SK-N-MC (cell line): ENCODE measurements around the gene BCAS3.

Experiments
- DNase-seq: peaks from one replicate; pipeline ENCODE4 v3.0.0-alpha.2; 2011; ENCODE audit warnings: low read depth, low spot score
- H3K27ac ChIP-seq: fragments of 200-600 bp; sonication (generic); 2 replicates; pipeline ENCODE4 v1.5.1; 2016; ENCODE audit warnings: mixed run types
- H3K36me3 ChIP-seq: fragments of 200-600 bp; sonication (generic); 2 replicates; pipeline ENCODE4 v1.6.1; 2017; ENCODE audit warnings: antibody characterized with exemption, low read length, mixed read lengths; ENCODE audit not compliant: insufficient read depth
- H3K4me3 ChIP-seq: fragments of 200-600 bp; sonication (generic); 2 replicates; pipeline ENCODE4 v1.5.1; 2016
- H3K9ac ChIP-seq: fragments of 200-600 bp; sonication (generic); 2 replicates; pipeline ENCODE4 v1.8.0; 2017; ENCODE audit warnings: mixed run types, mixed read lengths; ENCODE audit not compliant: insufficient read length
- H3K9me3 ChIP-seq: fragments of 200-600 bp; sonication (generic); 2 replicates; pipeline ENCODE4 v1.6.1; 2017; ENCODE audit warnings: low read depth, mild to moderate bottlenecking, antibody characterized with exemption, low read length, moderate library complexity, mixed read lengths
- EZH2 ChIP-seq: fragments of 200-600 bp; sonication (generic); IDR thresholded peaks from one replicate; pipeline ENCODE4 v1.6.1; 2017; ENCODE audit warnings: antibody characterized with exemption
- FOXP2 ChIP-seq: optimal IDR thresholded peaks from 2 replicates; pipeline ENCODE3; 2011; ENCODE audit warnings: mild to moderate bottlenecking, moderate library complexity; ENCODE audit not compliant: insufficient read depth; ENCODE audit errors: extremely low read length, control extremely low read depth
- POLR2AphosphoS5 ChIP-seq: IDR thresholded peaks from 2 replicates; pipeline ENCODE4 v1.6.1; 2012; ENCODE audit warnings: mild to moderate bottlenecking, low read depth, low read length, borderline replicate concordance

Gene BCAS3

DNA sequence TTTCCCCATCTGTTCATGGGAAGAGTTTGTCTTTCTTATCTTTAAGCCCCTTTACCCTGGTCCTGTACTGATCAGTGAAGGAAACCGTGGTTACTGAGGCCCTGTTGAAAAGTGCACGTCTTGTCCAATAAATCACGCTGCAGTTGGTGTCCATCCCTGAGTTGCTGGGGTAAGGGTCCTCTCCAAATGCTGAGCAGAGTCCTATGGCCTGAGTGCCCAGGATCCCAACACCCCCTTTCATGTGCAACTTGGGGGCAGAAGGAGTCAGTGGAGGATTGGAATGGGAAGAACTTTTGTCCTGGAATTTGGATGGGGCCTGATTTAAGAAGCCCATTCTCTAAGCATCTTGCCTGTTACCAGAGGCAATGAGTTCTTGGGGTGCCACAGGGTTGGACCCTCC is 715.0 kb downstream of the BCAS3 start:
- H3K27ac ChIP-seq: no peak overlapping the region
- no peak for TF ChIP-seq POLR2AphosphoS5
- no peak for TF ChIP-seq FOXP2
- no peak for TF ChIP-seq EZH2

DNA sequence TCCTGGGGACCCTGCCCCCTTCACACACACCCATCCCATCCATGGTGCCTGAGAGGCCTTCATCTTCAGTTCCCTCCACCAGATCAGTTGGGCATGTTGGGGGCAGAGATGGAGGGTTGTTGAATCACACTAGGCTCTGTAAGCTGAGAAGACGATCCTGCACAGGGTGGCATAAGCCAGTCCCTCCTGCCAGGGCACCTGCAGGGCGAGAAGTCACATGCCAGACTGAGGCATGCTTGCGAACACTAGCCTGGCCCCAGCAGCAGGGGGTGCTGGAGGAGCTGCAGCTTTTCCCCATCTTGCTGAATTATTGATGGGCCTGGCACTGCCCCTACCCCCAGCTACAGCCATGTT is 715.9 kb downstream of the BCAS3 start:
- TF ChIP-seq FOXP2: no peak
- TF ChIP-seq EZH2: no peak
- TF ChIP-seq POLR2AphosphoS5: no peak
- Histone ChIP-seq H3K4me3 (no peak overlapping the region), H3K9ac (no peak overlapping the region), H3K36me3 (no peaks in the 10 kb centered on the region), H3K9me3 (no peaks in the 10 kb centered on the region), H3K27ac (no peak overlapping the region)
- DNase-seq: no peak

More for the DNA sequence above, 715.0 kb downstream of the BCAS3 start:
- no peak for DNase-seq
- Histone ChIP-seq H3K4me3 (no peak overlapping the region), H3K9me3 (no peaks in the 10 kb centered on the region), H3K36me3 (no peaks in the 10 kb centered on the region), H3K9ac (no peak overlapping the region)

DNA sequence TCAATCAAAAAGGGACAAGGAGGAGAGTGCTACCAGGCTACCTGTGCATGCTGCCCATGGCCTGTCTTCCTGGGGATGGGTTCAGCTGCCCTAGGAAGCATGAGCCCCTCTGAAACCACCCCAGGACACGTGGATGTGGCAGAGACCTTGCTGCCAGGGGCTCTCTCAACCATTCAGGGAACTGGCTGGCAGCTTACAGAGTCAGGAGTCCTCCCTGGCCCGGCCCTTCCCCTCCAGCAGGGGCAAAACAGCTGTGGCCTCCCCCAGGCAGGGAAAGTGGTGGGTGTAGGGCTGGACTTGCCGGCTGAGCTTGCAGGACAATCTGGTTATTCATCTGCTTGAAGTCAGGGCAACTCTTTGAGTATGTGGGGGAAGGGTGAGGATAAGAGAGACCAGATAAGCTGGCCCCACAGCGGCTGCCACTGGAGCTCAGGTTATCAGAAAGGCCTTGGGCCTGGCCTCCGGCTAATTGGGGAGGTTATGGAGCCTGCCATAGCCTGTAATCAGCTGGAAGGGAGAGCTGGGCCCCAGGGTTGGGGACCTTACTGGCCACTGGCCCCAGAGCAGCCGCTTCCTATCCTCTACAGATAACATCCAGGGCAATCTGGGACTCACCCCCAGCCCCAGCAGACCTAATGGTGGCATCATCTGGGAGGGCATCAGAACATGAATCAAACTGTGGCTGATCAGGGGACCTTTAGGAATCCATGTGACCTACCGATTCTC is 716.4 kb downstream of the BCAS3 start:
- H3K4me3 ChIP-seq: no peak overlapping the region
- H3K27ac ChIP-seq: no peak overlapping the region
- no peak overlapping the region for H3K9ac ChIP-seq
- no peak for DNase-seq
- H3K9me3 ChIP-seq: no peaks in the 10 kb centered on the region
- no peaks in the 10 kb centered on the region for H3K36me3 ChIP-seq
- no peak for TF ChIP-seq FOXP2

DNA sequence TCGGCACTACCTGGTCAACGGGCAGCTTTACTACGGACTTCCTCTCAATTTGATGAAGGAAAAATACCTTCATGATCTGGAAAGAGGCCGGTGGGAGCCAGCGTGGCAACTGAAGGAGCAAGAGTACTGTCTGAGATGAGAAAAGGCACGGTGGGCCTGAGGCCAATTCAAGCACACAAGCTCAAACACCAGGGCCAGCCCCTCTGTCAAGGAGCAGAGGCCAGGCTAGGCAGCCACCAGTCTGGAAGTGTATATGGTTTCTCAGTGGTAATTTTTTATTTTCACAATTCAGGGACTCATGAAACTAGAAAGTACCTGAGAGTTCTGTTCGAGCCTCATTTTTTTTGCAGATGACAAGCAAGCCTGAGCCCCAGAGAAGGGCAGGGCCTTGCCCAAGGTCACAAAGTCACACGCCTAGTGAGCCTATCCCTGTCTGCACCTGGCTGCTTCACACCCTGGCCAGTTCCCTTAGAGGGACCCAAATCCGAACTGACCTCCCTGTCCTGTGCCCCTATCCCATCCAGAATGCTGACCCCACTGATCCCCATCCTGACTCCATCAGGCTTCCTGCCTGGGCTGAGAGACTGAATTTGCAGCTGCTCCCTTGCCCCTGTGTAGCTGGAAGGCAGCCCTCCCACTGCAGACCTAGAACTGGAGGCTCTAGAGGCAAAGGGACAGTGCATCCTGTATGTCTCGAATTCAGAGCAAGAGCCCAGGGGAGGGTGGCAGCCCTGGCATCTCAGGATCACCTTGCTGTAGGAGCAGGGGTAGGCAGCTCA is 717.2 kb downstream of the BCAS3 start:
- no peak for DNase-seq
- no peak overlapping the region for H3K27ac ChIP-seq

DNA sequence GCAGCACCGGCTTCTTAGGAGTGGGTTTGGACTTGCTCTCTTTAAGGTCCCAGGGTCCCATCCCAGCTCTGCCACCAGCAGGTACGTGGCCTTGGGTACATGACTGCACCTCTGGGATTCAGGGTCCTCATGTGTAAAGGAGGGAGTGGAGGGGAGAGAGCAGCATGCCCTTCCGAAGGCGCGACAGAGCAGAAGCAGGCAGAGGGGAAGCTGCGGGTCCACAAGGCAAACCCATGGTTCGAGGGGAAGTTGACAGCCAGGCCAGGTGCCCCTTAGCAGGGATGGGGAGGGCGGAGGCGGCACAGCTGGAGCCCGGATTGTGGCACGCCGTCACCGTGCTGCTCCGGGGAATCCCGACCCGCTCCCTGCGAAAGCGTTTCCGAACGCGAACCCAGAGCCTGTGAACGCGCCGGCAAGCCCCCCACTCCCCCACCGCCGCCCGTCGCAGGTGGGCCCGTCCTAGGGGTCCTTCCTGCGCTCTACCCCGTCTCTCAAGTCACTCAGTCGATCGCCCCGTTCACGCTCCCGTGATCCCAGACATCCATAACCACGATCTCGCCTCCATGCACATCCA is 717.8 kb downstream of the BCAS3 start:
- H3K27ac ChIP-seq: no peak overlapping the region
- no peak for DNase-seq
- no peak for TF ChIP-seq EZH2
- no peak for TF ChIP-seq FOXP2
- no peak for TF ChIP-seq POLR2AphosphoS5
- no peak overlapping the region for H3K9ac ChIP-seq
- H3K9me3 ChIP-seq: no peaks in the 10 kb centered on the region
- no peaks in the 10 kb centered on the region for H3K36me3 ChIP-seq
- no peak overlapping the region for H3K4me3 ChIP-seq

More for the DNA sequence above, 717.2 kb downstream of the BCAS3 start:
- no peaks in the 10 kb centered on the region for H3K9me3 ChIP-seq
- no peak overlapping the region for H3K4me3 ChIP-seq
- TF ChIP-seq FOXP2 (no peak), POLR2AphosphoS5 (no peak), EZH2 (no peak)
- H3K36me3 ChIP-seq: no peaks in the 10 kb centered on the region
- no peak overlapping the region for H3K9ac ChIP-seq

DNA sequence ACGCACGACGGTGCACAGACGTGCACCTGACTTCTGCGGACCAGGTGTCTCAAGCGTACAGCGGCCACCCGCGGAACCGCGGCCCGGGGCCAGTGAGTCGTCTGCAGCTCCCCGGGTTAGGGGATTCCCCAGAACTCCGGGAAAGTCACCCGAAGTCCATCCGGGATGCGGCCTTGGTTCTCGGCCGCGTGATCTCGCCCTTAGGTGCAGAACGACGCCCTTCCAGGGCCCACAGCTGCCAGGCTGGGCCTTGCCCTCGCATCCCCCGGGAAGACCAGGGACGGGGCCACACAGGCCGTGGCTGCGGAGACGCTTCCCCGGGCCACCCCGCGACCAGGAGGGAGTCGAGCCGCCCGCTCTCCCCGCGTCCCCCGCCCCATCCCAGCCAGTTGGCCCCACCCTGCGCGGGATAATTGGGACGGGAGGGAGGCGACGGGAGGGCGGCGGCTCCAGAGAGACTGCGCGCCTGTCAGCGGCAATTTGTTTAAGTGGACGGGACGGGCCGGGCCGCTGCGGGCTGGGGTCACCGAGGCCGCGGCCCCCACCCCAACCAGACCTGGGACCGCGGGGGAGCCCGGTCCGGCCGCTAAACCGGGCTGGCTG is 718.4 kb downstream of the BCAS3 start:
- Histone ChIP-seq H3K4me3 (no peak overlapping the region), H3K9me3 (no peaks in the 10 kb centered on the region), H3K36me3 (no peaks in the 10 kb centered on the region), H3K9ac (no peak overlapping the region), H3K27ac (no peak overlapping the region)
- no peak for TF ChIP-seq EZH2
- TF ChIP-seq POLR2AphosphoS5: no peak
- no peak for TF ChIP-seq FOXP2
- no peak for DNase-seq

DNA sequence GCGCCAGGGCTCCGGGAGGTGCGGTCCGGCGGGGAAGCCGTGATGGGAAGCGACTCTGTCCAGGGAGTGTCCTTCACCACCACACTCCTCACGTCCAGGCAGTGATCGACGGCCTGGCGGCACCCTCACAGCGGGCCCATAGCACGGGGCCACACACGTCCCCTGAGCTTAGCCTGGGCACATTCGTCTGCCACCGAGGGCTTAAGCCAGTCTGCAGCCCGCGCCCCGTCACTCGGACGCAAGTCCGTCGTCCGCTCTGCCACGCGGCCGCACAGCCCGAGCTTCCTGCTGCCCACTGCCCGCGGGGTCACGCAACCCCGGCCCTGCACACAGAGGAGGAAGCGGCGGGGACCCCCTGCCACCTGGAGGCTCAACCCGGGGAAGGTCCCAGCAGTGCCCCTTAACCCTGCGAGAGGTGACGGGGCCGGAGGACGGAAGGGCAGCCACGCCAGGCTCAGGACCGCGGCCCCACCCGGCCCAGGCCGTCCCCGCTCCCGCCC is 719.0 kb downstream of the BCAS3 start:
- no peaks in the 10 kb centered on the region for H3K36me3 ChIP-seq
- DNase-seq: no peak
- TF ChIP-seq POLR2AphosphoS5 (no peak), EZH2 (no peak), FOXP2 (no peak)
- no peaks in the 10 kb centered on the region for H3K9me3 ChIP-seq
- H3K27ac ChIP-seq: no peak overlapping the region
- no peak overlapping the region for H3K9ac ChIP-seq
- H3K4me3 ChIP-seq: no peak overlapping the region
